ENCODE measurements around the gene AMPD1.

AMPD1 gene

GRCh38 chr1:114694540-114695310 is 621 bp downstream of the AMPD1 start:
- no peak for DNase-seq

DNA sequence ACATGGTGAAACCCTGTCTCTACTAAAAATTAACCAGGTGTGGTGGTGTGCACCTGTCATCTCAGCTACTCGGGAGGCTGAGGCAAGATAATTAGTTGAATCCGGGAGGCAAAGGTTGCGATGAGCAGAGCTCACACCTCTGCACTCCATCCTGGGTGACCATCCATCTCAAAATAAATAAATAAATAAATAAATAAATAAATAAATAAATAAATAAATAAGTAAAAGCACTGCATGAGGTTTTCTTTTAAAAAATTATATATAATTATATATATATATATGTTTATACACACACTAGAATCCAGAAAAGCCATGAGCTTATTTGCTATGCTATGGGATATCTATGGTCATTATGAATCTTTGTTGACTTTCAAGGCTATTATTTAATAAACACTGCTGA is 2.4 kb downstream of the AMPD1 start:
- no peak for DNase-seq

- DNase-seq = no peak
These were observed 4.3 kb downstream of the AMPD1 start for GRCh38 chr1:114691061-114691460.

DNA sequence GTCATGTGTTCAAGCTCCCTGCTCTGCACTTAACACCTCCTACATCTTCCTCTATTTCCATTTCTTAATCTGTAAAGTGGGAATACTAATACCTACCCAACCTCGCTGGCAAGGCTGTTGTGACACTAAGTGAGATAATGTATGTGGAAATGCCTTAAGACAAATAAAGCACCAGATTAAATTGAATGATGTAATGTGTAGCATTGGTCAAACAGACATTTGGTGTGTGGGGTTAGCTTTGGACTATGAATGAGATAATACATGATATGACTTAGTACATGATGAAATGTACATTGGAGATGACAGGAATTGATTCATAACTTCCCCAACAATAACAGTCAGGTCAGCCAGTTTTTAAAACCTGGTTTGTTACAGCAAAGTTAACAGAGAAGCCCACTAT is 5.2 kb downstream of the AMPD1 start:
- DNase-seq = no peak

DNA sequence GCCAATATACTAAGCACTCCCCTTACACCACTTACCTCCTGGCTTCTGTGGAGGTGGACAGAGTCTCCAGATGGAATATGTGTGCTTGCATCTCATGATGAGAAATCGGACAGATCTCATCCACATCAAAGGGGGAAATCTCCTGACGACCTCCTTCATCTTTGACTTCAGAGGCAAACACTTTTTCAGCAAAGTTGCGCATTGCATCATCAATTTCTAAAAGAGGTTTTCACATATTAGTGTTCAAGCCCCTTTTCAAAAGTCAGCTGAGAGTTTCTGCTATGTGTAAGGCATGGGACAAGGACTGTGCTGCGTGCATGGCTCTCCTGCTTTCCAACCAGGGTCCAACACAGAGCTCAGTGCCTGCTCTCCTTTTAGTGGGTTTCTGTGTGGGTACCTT is 6.8 kb downstream of the AMPD1 start:
- DNase-seq = no peak

GRCh38 chr1:114685851-114686250 is 9.5 kb downstream of the AMPD1 start:
- no peak for DNase-seq

DNA sequence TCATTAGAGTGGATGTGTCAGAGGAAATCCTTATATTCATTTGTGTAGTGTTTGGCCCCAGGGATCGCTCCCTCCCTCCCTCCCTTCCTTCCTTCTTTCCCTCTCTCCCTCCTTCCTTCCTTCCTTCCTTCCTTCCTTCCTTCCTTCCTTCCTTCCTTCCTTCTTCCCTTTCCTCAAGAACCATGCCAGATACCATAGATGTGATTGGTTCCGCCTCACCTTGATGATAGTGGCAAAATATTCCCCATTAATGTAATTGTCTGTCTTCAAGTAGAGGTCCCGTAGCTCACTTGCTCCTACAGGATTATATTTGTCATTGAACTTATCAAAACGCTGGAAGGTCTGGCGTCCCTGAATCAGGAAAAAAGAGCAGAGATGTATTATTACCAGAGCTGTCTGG is 17.7 kb downstream of the AMPD1 start:
- no peak for DNase-seq

GRCh38 chr1:114676115-114676514 is 19.2 kb downstream of the AMPD1 start:
- no peak for DNase-seq

DNA sequence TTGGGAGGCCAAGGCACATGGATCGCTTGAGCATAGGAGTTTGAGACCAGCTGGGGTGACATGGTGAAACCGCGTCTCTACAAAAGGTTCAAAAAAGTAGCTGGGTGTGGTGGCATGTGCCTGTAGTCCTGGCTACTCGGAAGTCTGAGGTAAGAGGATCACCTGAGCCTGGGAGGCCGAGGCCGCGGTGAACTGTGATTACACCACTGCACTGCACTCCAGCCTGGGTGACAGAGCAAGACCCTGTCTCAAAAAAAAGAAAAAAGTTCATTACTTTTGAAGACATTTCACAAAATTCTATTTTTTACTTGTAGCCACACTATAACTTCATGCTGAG is 23.4 kb downstream of the AMPD1 start:
- DNase-seq = no peak

DNA sequence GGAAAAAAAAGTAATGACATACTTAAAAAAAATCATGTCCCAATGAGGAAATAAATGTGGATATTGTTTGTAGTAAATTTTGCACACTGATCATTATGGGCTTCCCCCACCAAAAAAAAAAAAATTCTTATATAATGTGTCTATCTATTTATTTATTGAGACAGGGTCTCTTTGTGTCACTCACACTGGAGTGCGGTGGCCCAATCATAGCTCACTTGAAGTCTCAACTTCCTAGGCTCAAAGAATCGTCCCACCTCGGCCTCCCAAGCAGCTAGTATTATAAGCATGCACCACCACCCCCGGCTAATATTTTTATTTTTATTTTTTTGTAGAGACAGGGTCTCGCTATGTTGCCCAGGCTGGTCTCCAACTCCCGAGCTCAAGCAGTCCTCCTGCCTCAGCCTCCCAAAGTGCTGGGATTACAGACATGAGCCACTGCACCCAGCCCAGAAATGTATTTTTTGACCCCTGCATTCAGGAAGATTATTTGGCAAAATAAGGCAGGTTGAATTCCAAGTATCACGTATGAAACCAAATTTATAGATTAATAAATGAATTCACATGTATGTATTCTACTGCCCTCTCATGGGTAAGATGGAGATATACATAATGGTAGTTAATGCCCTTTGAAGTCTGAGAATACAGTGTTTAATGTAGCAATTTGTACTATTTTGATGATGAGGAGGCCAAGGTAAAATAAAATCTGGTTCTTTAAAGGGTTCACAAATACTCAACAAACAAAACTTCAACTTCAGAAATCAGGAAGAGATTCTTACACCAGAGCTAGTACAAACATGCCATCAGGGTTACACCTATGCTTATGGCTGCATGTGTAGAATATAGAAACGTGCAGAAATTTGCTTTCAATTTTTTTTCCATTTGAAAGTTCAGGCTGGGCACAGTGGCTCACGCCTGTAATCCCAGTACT is 24.1 kb downstream of the AMPD1 start:
- DNase-seq = no peak

DNA sequence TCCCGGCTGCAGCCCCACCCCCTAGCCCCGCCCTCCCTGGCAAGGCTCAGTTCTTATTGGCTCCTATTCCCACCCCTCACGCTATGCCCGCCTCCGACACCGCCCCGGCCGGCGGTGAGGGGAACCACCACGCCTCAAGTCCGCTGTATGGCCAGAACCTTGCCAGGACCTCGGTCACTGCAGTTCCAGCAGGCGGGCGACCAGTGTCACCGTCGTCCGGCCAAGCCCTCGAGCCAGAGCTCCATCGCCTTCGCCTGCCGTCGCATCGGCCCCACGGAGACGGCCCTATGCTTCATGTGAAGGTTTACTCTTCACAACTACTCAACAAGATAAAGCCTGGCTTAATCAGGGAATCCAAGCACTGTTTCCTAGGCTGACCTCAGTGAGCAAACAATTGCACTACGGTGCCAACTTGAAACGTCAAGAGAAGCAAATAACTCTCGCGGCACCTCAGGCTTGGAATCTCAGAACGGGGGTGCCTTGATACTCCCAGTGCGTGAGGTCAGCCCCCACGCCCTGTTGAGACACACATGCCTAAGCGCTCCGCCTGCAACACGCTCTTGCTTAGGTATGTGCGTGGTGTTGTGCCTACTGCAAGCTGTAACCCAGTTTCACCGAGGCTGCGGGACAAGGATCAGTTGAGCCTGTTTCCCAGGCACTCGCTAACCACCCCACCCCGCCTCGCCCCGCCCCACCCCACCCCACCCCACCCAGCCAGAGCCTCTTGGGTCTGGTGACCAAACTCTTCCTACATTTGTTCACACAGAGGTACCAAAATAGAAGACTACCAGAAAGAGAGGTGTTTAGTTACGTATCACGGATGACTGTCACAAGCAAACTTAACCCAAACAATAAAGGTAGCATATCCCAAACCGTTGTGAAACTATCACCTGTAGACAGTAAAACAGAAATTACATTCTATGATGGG is 25.0 kb downstream of the AMPD1 start:
- peak; percentile 85 for DNase-seq

DNA sequence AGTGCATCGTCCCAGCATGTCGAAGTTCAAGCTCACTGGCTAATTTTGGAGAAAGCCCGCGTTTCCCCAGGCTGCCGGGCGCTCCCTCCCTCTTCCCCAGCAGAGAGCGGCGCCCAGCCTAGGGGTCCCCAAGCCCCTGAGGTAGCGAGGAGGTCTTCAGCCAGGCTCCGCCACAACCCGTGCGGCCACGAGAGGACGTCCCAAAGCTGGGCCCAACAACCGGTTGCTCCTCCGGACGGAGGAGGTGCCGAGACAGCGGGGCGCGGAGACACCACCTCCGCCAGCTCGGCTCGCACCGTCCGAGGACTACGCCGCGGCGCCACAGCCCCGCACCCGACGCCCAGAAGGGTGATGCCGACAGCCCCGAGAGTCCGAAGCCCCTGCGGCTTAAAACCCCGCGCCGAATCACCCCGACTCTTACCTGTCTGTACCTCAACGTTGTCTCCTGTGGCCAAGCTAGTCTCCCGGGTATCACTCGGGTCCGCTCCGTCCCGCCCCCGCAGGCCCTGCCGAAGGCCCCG is 25.7 kb downstream of the AMPD1 start, which contains the start of gene DENND2C:
DENND2C (minus strand) TSS at position 488 of the 521 bp plus-strand sequence. CDS start 44,065 bp downstream, outside the sequence.
- DNase-seq = no peak

- no peak for DNase-seq
These were observed 26.4 kb downstream of the AMPD1 start for GRCh38 chr1:114668784-114669561.

DNA sequence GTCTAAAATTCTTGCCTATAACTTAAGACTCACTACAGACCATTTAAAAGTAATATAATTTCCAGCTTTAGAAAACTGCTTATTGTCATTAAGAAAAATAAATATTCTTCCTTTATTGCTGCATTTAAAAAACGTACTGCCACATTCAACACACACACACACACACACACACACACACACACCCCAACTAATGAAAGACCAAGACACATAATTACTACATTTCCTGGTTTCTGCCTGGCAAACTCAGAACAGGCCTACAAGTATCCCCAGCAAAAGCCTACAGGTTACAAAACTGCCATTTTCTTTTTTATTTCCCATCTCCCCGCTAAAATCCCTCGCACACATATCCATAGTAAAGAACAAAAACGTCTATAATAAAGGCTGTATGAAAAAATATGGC is 27.0 kb downstream of the AMPD1 start:
- no peak for DNase-seq

DNA sequence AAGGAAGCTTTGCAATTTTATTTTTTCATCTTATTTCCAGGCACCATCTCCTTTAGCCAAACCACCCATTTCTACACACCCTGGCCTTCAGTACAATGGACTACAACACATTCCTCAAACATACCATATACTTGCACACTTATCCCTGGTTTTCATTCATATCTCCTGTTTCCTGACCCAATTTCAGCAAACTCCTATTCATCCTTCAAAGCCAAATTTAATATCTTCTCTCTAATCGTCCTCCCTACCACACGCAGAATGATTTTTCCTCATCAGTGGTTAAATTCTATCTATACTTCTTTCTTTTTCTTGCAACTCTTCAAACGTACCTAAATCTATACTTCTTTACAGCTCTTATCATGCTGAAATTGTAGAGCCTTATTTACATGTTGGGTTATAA is 28.4 kb downstream of the AMPD1 start:
- no peak for DNase-seq

DNA sequence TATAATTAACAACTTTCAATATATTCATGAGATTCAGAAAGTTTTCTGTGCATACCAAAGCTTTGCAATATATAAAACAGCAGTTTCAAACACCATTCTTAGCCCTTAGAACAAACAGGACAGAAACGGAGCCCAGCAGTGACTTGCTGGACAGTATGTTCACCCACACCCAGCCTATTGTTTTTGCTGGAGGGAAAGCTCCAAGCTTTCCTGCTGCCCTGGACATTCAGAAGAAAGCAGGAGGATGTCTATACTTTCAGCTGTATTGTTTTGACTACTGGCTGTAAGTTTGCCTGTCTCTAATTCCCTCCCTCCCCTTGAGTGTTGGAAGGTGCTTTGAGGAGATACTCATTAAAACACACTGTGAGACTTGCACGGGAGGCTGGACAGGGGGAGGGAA is 35.1 kb downstream of the AMPD1 start:
- no peak for DNase-seq

DNA sequence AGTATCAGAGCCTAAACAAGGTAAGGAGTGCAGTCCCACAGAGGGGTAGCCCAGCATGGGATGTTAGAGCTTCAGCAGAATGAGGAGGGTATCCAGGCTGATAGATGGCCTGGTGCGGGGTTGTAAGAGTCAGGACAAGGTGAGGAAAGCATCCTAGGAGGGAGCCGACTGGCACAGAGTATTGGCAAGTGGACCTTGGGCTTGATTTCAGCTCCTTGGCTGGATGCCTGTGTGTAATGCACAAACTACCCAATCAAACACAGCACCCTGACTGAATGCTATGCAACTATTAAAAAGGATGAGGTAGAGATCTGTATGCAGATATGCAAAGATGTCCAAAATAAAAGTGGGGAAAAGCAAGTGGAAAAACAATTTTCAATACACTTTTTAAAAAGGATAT is 43.5 kb downstream of the AMPD1 start:
- no peak for DNase-seq

- no peak for DNase-seq
These were observed 46.8 kb downstream of the AMPD1 start for GRCh38 chr1:114648503-114648902.

DNA sequence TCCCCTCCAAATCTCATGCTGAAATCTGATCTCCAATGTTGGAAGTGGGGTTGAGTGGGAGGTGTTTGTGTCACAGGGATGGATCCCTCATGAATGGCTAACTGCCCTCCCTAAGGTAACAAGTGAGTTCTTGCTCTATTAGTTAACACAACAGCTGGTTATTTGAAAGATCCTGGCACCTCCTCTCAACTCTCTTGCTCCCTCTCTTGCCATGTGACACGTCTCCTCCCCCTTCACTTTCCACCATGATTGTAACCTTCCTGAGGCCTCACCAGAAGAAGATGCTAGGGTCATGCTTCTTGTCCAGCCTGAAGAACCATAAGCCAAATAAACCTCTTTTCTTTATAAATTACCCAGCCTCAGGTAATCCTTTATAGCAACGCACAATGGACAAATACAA is 54.0 kb downstream of the AMPD1 start:
- DNase-seq = no peak

GRCh38 chr1:114638910-114639309 is 56.4 kb downstream of the AMPD1 start:
- no peak for DNase-seq

- no peak for DNase-seq
These were observed 62.9 kb downstream of the AMPD1 start for GRCh38 chr1:114632427-114632826.

GRCh38 chr1:114627107-114627506 is 68.2 kb downstream of the AMPD1 start:
- DNase-seq = no peak

All from CD4-positive, alpha-beta T cell treated with Interferon gamma for 1 hour (primary cell).